Measurements from ENCODE around the gene BAZ1B.
"Not testable (repeated sequence)": the region's sequence is repeated elsewhere in the genome, so short reads cannot be mapped to it uniquely, and the experiment has no call there.

Gene BAZ1B

GRCh38 chr7:73504920-73505319, 17.2 kb downstream of the BAZ1B start:
- FAIRE-seq: no peak
- no peak for DNase-seq (ENCODE audit: insufficient read length, low spot score)

GRCh38 chr7:73504017-73504416, 18.1 kb downstream of the BAZ1B start:
- FAIRE-seq (no peak), DNase-seq (ENCODE audit: insufficient read length, low spot score) (no peak)

GRCh38 chr7:73503229-73503628, 18.9 kb downstream of the BAZ1B start:
- DNase-seq (ENCODE audit: insufficient read length, low spot score) (no peak), FAIRE-seq (no peak)

GRCh38 chr7:73496626-73497025, 25.5 kb downstream of the BAZ1B start:
- FAIRE-seq: no peak
- DNase-seq (ENCODE audit: insufficient read length, low spot score): no peak

- FAIRE-seq; DNase-seq (ENCODE audit: insufficient read length, low spot score): not testable (repeated sequence)
Observed at GRCh38 chr7:73495507-73495906, 26.6 kb downstream of the BAZ1B start.

GRCh38 chr7:73489976-73490375, 32.1 kb downstream of the BAZ1B start:
- no peak for FAIRE-seq

GRCh38 chr7:73487486-73487885, 34.6 kb downstream of the BAZ1B start:
- no peak for FAIRE-seq

More at GRCh38 chr7:73489976-73490375, 32.1 kb downstream of the BAZ1B start:
- DNase-seq (ENCODE audit: insufficient read length, low spot score): no peak

GRCh38 chr7:73483171-73483570, 38.9 kb downstream of the BAZ1B start:
- DNase-seq (ENCODE audit: insufficient read length, low spot score) (no peak), FAIRE-seq (no peak)

More at GRCh38 chr7:73487486-73487885, 34.6 kb downstream of the BAZ1B start:
- no peak for DNase-seq (ENCODE audit: insufficient read length, low spot score)

- DNase-seq (ENCODE audit: insufficient read length, low spot score): no peak
- FAIRE-seq: no peak
Observed at GRCh38 chr7:73482746-73483145, 39.3 kb downstream of the BAZ1B start.

GRCh38 chr7:73481521-73481920, 40.6 kb downstream of the BAZ1B start:
- DNase-seq (ENCODE audit: insufficient read length, low spot score); FAIRE-seq: not testable (repeated sequence)

GRCh38 chr7:73478549-73478948, 43.5 kb downstream of the BAZ1B start:
- FAIRE-seq: no peak
- DNase-seq (ENCODE audit: insufficient read length, low spot score): no peak

- DNase-seq (ENCODE audit: insufficient read length, low spot score) (no peak), FAIRE-seq (no peak)
Observed at GRCh38 chr7:73477376-73477775, 44.7 kb downstream of the BAZ1B start.

GRCh38 chr7:73470208-73470607, 51.9 kb downstream of the BAZ1B start:
- DNase-seq (ENCODE audit: insufficient read length, low spot score) (no peak), FAIRE-seq (no peak)

- FAIRE-seq; DNase-seq (ENCODE audit: insufficient read length, low spot score): not testable (repeated sequence)
Observed at GRCh38 chr7:73467046-73467445, 55.0 kb downstream of the BAZ1B start.

- FAIRE-seq: no peak
- DNase-seq (ENCODE audit: insufficient read length, low spot score): no peak
Observed at GRCh38 chr7:73466112-73466511, 56.0 kb downstream of the BAZ1B start.

- FAIRE-seq: no peak
- no peak for DNase-seq (ENCODE audit: insufficient read length, low spot score)
Observed at GRCh38 chr7:73463966-73464365, 58.1 kb downstream of the BAZ1B start.

- FAIRE-seq (no peak), DNase-seq (ENCODE audit: insufficient read length, low spot score) (no peak)
Observed at GRCh38 chr7:73463260-73463659, 58.8 kb downstream of the BAZ1B start.

- no peak for DNase-seq (ENCODE audit: insufficient read length, low spot score)
- no peak for FAIRE-seq
Observed at GRCh38 chr7:73461782-73462285, 60.3 kb downstream of the BAZ1B start.

GRCh38 chr7:73454424-73454823, 67.7 kb downstream of the BAZ1B start:
- no peak for FAIRE-seq

GRCh38 chr7:73452999-73453635, 69.0 kb downstream of the BAZ1B start:
- no peak for FAIRE-seq
- no peak for DNase-seq (ENCODE audit: insufficient read length, low spot score)

More at GRCh38 chr7:73454424-73454823, 67.7 kb downstream of the BAZ1B start:
- DNase-seq (ENCODE audit: insufficient read length, low spot score): no peak

GRCh38 chr7:73451780-73452398, 70.2 kb downstream of the BAZ1B start:
- FAIRE-seq: no peak
- DNase-seq (ENCODE audit: insufficient read length, low spot score): peak; percentile 40

- FAIRE-seq (no peak), DNase-seq (ENCODE audit: insufficient read length, low spot score) (no peak)
Observed at GRCh38 chr7:73449422-73449821, 72.7 kb downstream of the BAZ1B start.

Data from HTR-8/SVneo (cell line).